WERI-Rb-1 (cell line): ENCODE results near the gene KCNK4.
A peak's percentile ranks its signal among the peaks of the same experiment; 100 is the strongest.

ENCODE experiments used
- DNase-seq: peaks from one replicate; pipeline ENCODE4 v3.0.0-alpha.2; 2020
- H3K27ac ChIP-seq: fragments of 250-450 bp; sonication (Bioruptor Pico); 2 replicates; pipeline ENCODE4 v1.5.1; 2020; ENCODE audit warnings: mild to moderate bottlenecking, moderate library complexity
- H3K27me3 ChIP-seq: fragments of 250-450 bp; sonication (Bioruptor Pico); 2 replicates; pipeline ENCODE4 v1.5.1; 2021; ENCODE audit warnings: mild to moderate bottlenecking, low read depth, moderate library complexity; ENCODE audit not compliant: insufficient read depth, severe bottlenecking
- H3K36me3 ChIP-seq: fragments of 250-450 bp; sonication (Bioruptor Pico); 2 replicates; pipeline ENCODE4 v1.5.1; 2020; ENCODE audit warnings: mild to moderate bottlenecking, moderate library complexity
- H3K4me3 ChIP-seq: 2 replicates; pipeline ENCODE4 v1.5.1; 2011; ENCODE audit warnings: low read depth, mild to moderate bottlenecking, control low read depth, low read length
- H3K9me3 ChIP-seq: fragments of 250-450 bp; sonication (Bioruptor Pico); 2 replicates; pipeline ENCODE4 v1.5.1; 2021; ENCODE audit warnings: mild to moderate bottlenecking, moderate library complexity; ENCODE audit not compliant: severe bottlenecking
- CTCF ChIP-seq: IDR thresholded peaks from 2 replicates; pipeline ENCODE4 v1.5.1; 2011; ENCODE audit warnings: low read depth, mild to moderate bottlenecking, control low read depth, inconsistent platforms, low read length

KCNK4 gene

GRCh38 chr11:64330888-64331287 lies 39.8 kb downstream of the KCNK4 start:
- Histone ChIP-seq H3K36me3 (no peaks in the 10 kb centered on the region), H3K9me3 (no peaks in the 10 kb centered on the region), H3K27me3 (no peaks in the 10 kb centered on the region), H3K4me3 (no peak overlapping the region), H3K27ac (peak overlapping the region; percentile 21; the same call in 1 of the 2 replicates)
- TF ChIP-seq CTCF: no peak
- peak; percentile 28 for DNase-seq

GRCh38 chr11:64331569-64332371 lies 40.7 kb downstream of the KCNK4 start:
- Histone ChIP-seq H3K27me3 (no peaks in the 10 kb centered on the region), H3K9me3 (no peaks in the 10 kb centered on the region), H3K27ac (no peak overlapping the region), H3K36me3 (no peaks in the 10 kb centered on the region), H3K4me3 (no peak overlapping the region)
- peak; percentile 80 for DNase-seq
- peak; percentile 77 for TF ChIP-seq CTCF

- no peaks in the 10 kb centered on the region for H3K27me3 ChIP-seq
- no peak for TF ChIP-seq CTCF
- no peaks in the 10 kb centered on the region for H3K9me3 ChIP-seq
- no peak for DNase-seq
- no peaks in the 10 kb centered on the region for H3K36me3 ChIP-seq
- H3K4me3 ChIP-seq: no peak overlapping the region
- H3K27ac ChIP-seq: no peak overlapping the region
Observed at GRCh38 chr11:64333556-64333955, 42.5 kb downstream of the KCNK4 start.

GRCh38 chr11:64334764-64335735 lies 43.9 kb downstream of the KCNK4 start:
- no peak for TF ChIP-seq CTCF
- Histone ChIP-seq H3K4me3 (no peak overlapping the region), H3K27me3 (no peaks in the 10 kb centered on the region), H3K27ac (peak overlapping the region; percentile 40), H3K36me3 (no peaks in the 10 kb centered on the region), H3K9me3 (no peaks in the 10 kb centered on the region)
- DNase-seq: peak; percentile 97

- Histone ChIP-seq H3K27me3 (no peaks in the 10 kb centered on the region), H3K9me3 (no peaks in the 10 kb centered on the region), H3K36me3 (no peaks in the 10 kb centered on the region), H3K4me3 (no peak overlapping the region), H3K27ac (no peak overlapping the region)
- no peak for DNase-seq
- no peak for TF ChIP-seq CTCF
Observed at GRCh38 chr11:64337538-64338249, 46.6 kb downstream of the KCNK4 start.
